ENCODE data around the gene SDC4. TPM values are rescaled to one million over a fixed set of nuclear protein-coding genes. Genes with fewer than 3 reads are reported as not detected.

SDC4 gene
- polyA plus RNA-seq, 1 of the 3 experiments (the other 2 are of a cell fraction) = 131 TPM

DNA sequence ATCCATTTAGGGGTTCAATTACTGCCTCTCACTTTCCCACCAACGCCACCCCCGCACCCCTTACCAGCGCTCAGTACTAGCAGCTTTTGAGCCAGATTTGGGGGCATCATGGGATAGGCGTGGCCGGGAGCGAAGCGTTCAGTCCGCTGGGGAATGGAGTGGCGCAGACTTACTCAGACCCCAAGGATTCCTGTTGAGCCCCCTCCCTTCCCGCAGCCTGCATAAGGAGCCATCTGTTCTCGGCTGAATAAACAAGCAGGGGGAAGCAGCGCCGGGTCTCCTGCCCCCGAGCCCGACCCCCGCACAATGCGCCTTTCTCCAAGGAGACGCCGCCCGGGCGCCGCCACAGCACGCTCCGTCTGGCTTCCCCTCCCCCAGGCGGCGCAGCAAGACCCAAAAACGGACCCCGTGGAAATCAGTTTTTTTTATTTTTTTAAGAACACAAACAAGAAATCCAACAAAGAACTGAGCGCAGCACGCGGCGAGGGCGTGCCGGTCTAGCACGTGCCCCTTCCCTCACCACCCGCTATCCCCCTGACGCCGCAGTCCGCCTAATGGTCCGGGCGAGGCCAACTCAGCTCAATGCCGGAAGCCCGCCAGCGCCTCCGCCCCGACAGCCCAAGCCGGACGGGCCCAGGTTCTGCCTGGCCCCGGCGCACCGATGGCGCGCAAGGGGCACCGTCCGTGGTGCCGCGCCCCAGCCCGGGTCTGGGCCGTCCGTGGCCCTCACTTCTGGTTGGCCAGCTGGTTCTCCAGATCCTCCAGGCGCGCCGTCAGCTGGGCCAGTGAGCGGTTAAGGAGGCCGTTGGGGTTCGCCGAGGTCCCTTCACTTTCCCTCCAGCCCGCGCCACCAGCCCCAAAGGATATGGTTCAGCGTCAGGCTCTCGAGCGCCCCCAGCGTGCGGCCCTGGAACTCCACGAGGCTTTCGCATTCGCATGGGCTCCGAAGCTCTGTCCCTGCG is 54.9 kb downstream of the SDC4 start:
- peak overlapping the region; percentile 73 for H2AFZ ChIP-seq (ENCODE audit: low read depth)
- peaks cover 4% of the 10 kb centered on the region for H3F3A ChIP-seq (replicated peaks; ENCODE audit: insufficient read depth)
- H3K4me2 ChIP-seq = peak overlapping the region; percentile 73
- TF ChIP-seq, protein P1, sequence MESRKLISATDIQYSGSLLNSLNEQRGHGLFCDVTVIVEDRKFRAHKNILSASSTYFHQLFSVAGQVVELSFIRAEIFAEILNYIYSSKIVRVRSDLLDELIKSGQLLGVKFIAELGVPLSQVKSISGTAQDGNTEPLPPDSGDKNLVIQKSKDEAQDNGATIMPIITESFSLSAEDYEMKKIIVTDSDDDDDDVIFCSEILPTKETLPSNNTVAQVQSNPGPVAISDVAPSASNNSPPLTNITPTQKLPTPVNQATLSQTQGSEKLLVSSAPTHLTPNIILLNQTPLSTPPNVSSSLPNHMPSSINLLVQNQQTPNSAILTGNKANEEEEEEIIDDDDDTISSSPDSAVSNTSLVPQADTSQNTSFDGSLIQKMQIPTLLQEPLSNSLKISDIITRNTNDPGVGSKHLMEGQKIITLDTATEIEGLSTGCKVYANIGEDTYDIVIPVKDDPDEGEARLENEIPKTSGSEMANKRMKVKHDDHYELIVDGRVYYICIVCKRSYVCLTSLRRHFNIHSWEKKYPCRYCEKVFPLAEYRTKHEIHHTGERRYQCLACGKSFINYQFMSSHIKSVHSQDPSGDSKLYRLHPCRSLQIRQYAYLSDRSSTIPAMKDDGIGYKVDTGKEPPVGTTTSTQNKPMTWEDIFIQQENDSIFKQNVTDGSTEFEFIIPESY (IDR thresholded peaks at IDR 0.05; ENCODE audit: borderline replicate concordance, low read depth) = no peak
- TF ChIP-seq SIN3A (IDR thresholded peaks at IDR 0.05; ENCODE audit: borderline replicate concordance, low read depth, low read length) = no peak
- no peak for TF ChIP-seq EP300 (IDR thresholded peaks at IDR 0.05; ENCODE audit: borderline replicate concordance in 1 of 2, low read depth in 1 of 2, low read length in 1 of 2)
- 0 out of 2 replicates have a peak, but pooled peaks have one; percentile 26 for TF ChIP-seq MXI1 (IDR thresholded peaks at IDR 0.05; ENCODE audit: low read depth, low read length)
- TF ChIP-seq SMC3 (IDR thresholded peaks at IDR 0.05; ENCODE audit: low read depth, low read length) = peak; percentile 35
- TF ChIP-seq, protein P2, sequence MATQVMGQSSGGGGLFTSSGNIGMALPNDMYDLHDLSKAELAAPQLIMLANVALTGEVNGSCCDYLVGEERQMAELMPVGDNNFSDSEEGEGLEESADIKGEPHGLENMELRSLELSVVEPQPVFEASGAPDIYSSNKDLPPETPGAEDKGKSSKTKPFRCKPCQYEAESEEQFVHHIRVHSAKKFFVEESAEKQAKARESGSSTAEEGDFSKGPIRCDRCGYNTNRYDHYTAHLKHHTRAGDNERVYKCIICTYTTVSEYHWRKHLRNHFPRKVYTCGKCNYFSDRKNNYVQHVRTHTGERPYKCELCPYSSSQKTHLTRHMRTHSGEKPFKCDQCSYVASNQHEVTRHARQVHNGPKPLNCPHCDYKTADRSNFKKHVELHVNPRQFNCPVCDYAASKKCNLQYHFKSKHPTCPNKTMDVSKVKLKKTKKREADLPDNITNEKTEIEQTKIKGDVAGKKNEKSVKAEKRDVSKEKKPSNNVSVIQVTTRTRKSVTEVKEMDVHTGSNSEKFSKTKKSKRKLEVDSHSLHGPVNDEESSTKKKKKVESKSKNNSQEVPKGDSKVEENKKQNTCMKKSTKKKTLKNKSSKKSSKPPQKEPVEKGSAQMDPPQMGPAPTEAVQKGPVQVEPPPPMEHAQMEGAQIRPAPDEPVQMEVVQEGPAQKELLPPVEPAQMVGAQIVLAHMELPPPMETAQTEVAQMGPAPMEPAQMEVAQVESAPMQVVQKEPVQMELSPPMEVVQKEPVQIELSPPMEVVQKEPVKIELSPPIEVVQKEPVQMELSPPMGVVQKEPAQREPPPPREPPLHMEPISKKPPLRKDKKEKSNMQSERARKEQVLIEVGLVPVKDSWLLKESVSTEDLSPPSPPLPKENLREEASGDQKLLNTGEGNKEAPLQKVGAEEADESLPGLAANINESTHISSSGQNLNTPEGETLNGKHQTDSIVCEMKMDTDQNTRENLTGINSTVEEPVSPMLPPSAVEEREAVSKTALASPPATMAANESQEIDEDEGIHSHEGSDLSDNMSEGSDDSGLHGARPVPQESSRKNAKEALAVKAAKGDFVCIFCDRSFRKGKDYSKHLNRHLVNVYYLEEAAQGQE (IDR thresholded peaks at IDR 0.05; ENCODE audit: low read depth, low read length) = no peak
- TF ChIP-seq, protein P3, sequence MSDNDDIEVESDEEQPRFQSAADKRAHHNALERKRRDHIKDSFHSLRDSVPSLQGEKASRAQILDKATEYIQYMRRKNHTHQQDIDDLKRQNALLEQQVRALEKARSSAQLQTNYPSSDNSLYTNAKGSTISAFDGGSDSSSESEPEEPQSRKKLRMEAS (IDR thresholded peaks at IDR 0.05; ENCODE audit: low read depth) = peak; percentile 23
- TF ChIP-seq TEAD4 (IDR thresholded peaks at IDR 0.05; ENCODE audit: borderline replicate concordance, insufficient read depth) = no peak
- no peak for TF ChIP-seq EZH2phosphoT487 (IDR thresholded peaks at IDR 0.05; ENCODE audit: borderline replicate concordance, low read depth)
- no peak for TF ChIP-seq TCF12 (IDR thresholded peaks at IDR 0.05)
- TF ChIP-seq, protein P4, sequence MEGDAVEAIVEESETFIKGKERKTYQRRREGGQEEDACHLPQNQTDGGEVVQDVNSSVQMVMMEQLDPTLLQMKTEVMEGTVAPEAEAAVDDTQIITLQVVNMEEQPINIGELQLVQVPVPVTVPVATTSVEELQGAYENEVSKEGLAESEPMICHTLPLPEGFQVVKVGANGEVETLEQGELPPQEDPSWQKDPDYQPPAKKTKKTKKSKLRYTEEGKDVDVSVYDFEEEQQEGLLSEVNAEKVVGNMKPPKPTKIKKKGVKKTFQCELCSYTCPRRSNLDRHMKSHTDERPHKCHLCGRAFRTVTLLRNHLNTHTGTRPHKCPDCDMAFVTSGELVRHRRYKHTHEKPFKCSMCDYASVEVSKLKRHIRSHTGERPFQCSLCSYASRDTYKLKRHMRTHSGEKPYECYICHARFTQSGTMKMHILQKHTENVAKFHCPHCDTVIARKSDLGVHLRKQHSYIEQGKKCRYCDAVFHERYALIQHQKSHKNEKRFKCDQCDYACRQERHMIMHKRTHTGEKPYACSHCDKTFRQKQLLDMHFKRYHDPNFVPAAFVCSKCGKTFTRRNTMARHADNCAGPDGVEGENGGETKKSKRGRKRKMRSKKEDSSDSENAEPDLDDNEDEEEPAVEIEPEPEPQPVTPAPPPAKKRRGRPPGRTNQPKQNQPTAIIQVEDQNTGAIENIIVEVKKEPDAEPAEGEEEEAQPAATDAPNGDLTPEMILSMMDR (IDR thresholded peaks at IDR 0.05) = peak; percentile 83
- TF ChIP-seq GABPA (IDR thresholded peaks at IDR 0.05; ENCODE audit: low read depth) = no peak
- peak; percentile 31 for TF ChIP-seq RAD21 (IDR thresholded peaks at IDR 0.05; ENCODE audit: low read length)
- ChIA-PET CTCF (interaction anchor here (0.5 to 7.9 kb wide), 64 partner anchors 10 to 478 kb away, joined by 3 to 113 read pairs (median 4); partner anchors contain the start of genes KCNS1, MATN4, RBPJL and SYS1), POLR2A (interaction anchor here (1.4 kb wide), 1 partner anchor 10 kb away, joined by 5 read pairs; no protein-coding TSS in a partner anchor)
- peak overlapping the region; percentile 46 to 72 for H3K4me3 ChIP-seq (ENCODE audit: low read depth in 2 of 2, low read length in 1 of 2)
- peak; percentile 92 for DNase-seq
- peaks cover 0 to 3% of the 10 kb centered on the region in 2 experiments; a peak in 1 of 4 replicates for H3K4me1 ChIP-seq (ENCODE audit: control insufficient read depth in 1 of 2, insufficient read depth in 2 of 2, low read depth in 1 of 2, low read length in 1 of 2)
- H4K20me1 ChIP-seq (ENCODE audit: insufficient read depth) = no peaks in the 10 kb centered on the region
- no peak overlapping the region for H3K27ac ChIP-seq (ENCODE audit: low read depth in 2 of 2, low read length in 1 of 2)
- no peaks in the 10 kb centered on the region for H3K27me3 ChIP-seq (ENCODE audit: insufficient read depth)
- no peaks in the 10 kb centered on the region for H3K79me2 ChIP-seq (ENCODE audit: insufficient read depth)
- no peaks in the 10 kb centered on the region for H3K9me2 ChIP-seq
- no peaks in the 10 kb centered on the region for H3K9me3 ChIP-seq
- WGBS (ENCODE audit: low lambda C conversion rate) = 12% methylated on average over 48 of the region's 79 CpGs
- H3K36me3 ChIP-seq (replicated peaks in 1 of 2; ENCODE audit: control insufficient read depth in 1 of 2, insufficient read depth in 2 of 2, low read length in 1 of 2) = no peaks in the 10 kb centered on the region
- peak overlapping the region; percentile 45; the same call in 1 of the 2 replicates for H3K9ac ChIP-seq
